K562 (cell line): ENCODE data around the gene STPG4. TPM values are rescaled to one million over a fixed set of nuclear protein-coding genes. Genes with fewer than 3 reads are reported as not detected.

Experiments
- NR0B1 ChIP-seq: fragments of 450-650 bp; IDR thresholded peaks from one replicate; pipeline ENCODE4 v1.6.1; 2018; ENCODE audit warnings: mild to moderate bottlenecking, moderate library complexity; ENCODE audit not compliant: partially characterized antibody
- RERE ChIP-seq: sonication (generic); formaldehyde crosslinking; IDR thresholded peaks from 2 replicates; pipeline ENCODE4 v1.8.0; 2023; ENCODE audit warnings: missing genetic modification reagents, mild to moderate bottlenecking, borderline replicate concordance
- ZBTB11 ChIP-seq, 3 experiments: fragments of 200-800 bp in 1 of 3; fragments of 250-450 bp in 1 of 3; fragments of 450-650 bp in 1 of 3; sonication (Bioruptor Pico) in 1 of 3; sonication (Bioruptor generic) in 1 of 3; formaldehyde crosslinking in 1 of 3; IDR thresholded peaks; 2 replicates each; pipeline versions ENCODE4 v1.6.1 to v1.8.0; 2016 to 2022; ENCODE audit warnings: mild to moderate bottlenecking in 2 of 3, missing genetic modification characterization in 2 of 3, missing compliant biosample characterization in 1 of 3, moderate library complexity in 1 of 3
- polyA plus RNA-seq, 8 experiments: library from polyadenylated mRNA; depleted of rRNA in 4 of 8; stranded (reverse) in 5 of 8; unstranded in 3 of 8; fragments of >200 nt; fragmentation: Nextera tagmentation in 2 of 8; fragmentation: Illumina TruSeq in 1 of 8; extraction: Ambion mirVana in 2 of 8; extraction: Trizol in 1 of 8; gene quantifications; 2 replicates each; pipeline versions ENCODE4 v1.2.1 to v1.2.3, GENCODE V29; 2011 to 2014; ENCODE audit warnings: inconsistent platforms in 1 of 8, missing spikeins in 1 of 8
- total RNA-seq, 7 experiments: library from RNA; depleted of rRNA in 6 of 7; stranded (reverse); fragments of >200 nt in 6 of 7; fragmentation: Illumina TruSeq in 2 of 7; extraction: Trizol in 2 of 7; gene quantifications; 2 replicates each; pipeline versions ENCODE4 v1.2.1 to v1.2.3, GENCODE V29; 2011 to 2021; ENCODE audit warnings: low replicate concordance in 1 of 7
- TF ChIP-seq, protein P1 (sequence below), 2 experiments: fragments of 450-650 bp; formaldehyde crosslinking in 1 of 2; IDR thresholded peaks; 2 replicates each; pipeline versions ENCODE4 v1.4.0 to v1.6.1; 2014 to 2020; ENCODE audit warnings: mild to moderate bottlenecking in 2 of 2, borderline replicate concordance in 1 of 2, low read depth in 1 of 2

The STPG4 gene
- total and polyA plus RNA-seq, 9 of the 15 experiments (the other 6 are each of a cell fraction or from before 2014, with no cell fraction given): 0.10 to 0.68 (median 0.22) TPM; not detected in 6

- TF ChIP-seq ZBTB11 (CRISPR knock-in tag; IDR thresholded peaks at IDR 0.05): no peak
- TF ChIP-seq NR0B1: no peak
- TF ChIP-seq, protein P1, sequence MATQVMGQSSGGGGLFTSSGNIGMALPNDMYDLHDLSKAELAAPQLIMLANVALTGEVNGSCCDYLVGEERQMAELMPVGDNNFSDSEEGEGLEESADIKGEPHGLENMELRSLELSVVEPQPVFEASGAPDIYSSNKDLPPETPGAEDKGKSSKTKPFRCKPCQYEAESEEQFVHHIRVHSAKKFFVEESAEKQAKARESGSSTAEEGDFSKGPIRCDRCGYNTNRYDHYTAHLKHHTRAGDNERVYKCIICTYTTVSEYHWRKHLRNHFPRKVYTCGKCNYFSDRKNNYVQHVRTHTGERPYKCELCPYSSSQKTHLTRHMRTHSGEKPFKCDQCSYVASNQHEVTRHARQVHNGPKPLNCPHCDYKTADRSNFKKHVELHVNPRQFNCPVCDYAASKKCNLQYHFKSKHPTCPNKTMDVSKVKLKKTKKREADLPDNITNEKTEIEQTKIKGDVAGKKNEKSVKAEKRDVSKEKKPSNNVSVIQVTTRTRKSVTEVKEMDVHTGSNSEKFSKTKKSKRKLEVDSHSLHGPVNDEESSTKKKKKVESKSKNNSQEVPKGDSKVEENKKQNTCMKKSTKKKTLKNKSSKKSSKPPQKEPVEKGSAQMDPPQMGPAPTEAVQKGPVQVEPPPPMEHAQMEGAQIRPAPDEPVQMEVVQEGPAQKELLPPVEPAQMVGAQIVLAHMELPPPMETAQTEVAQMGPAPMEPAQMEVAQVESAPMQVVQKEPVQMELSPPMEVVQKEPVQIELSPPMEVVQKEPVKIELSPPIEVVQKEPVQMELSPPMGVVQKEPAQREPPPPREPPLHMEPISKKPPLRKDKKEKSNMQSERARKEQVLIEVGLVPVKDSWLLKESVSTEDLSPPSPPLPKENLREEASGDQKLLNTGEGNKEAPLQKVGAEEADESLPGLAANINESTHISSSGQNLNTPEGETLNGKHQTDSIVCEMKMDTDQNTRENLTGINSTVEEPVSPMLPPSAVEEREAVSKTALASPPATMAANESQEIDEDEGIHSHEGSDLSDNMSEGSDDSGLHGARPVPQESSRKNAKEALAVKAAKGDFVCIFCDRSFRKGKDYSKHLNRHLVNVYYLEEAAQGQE (IDR thresholded peaks at IDR 0.05; ENCODE audit: borderline replicate concordance): peak; percentile 5; the same call in 1 of the 2 replicates
- TF ChIP-seq, protein P1 (CRISPR knock-in tag; IDR thresholded peaks at IDR 0.05; ENCODE audit: low read depth): no peak
- TF ChIP-seq RERE (CRISPR knock-in tag): no peak
Observed at GRCh38 chr2:47043142-47043890, 111.8 kb downstream of the STPG4 start (continued).
